ENCODE data around the gene HOXB7. TPM values are rescaled to one million over a fixed set of nuclear protein-coding genes. Genes with fewer than 3 reads are reported as not detected.

HOXB7 gene
- total RNA-seq, 1 experiment from 2014 or later = not detected

- Histone ChIP-seq H4K91ac (ENCODE audit: insufficient read length, low read depth, low read length) (no peak overlapping the region), H2AK5ac (ENCODE audit: insufficient read length, low read length) (no peak overlapping the region), H3K14ac (ENCODE audit: insufficient read depth, low read length) (no peak overlapping the region), H4K5ac (ENCODE audit: insufficient read length, low read depth, low read length) (no peak overlapping the region), H3K4me1 (ENCODE audit: insufficient read depth, low read length) (no peaks in the 10 kb centered on the region), H3K4me2 (ENCODE audit: insufficient read depth, insufficient read length, low read length) (no peak overlapping the region), H2BK120ac (ENCODE audit: low read depth, low read length, poor library complexity, severe bottlenecking) (no peak overlapping the region), H3K4ac (ENCODE audit: low read depth, low read length) (no peak overlapping the region), H3K27ac (ENCODE audit: insufficient read length, low read depth, low read length) (no peak overlapping the region), H3K56ac (ENCODE audit: insufficient read length, low read depth, low read length) (no peak overlapping the region), H3K9ac (ENCODE audit: extremely low read depth, insufficient read length, low read length) (no peak overlapping the region), H4K20me1 (ENCODE audit: control insufficient read depth, insufficient read depth, insufficient read length) (peaks cover 2% of the 10 kb centered on the region), H2AFZ (ENCODE audit: low read length) (no peak overlapping the region), H3K27me3 (ENCODE audit: insufficient read depth, low read length) (peaks cover 96% of the 10 kb centered on the region), H3K9me3 (ENCODE audit: control insufficient read depth, low read depth, low read length) (no peaks in the 10 kb centered on the region), H3K23me2 (ENCODE audit: insufficient read length, low read depth, low read length, poor library complexity, severe bottlenecking) (no peaks in the 10 kb centered on the region), H4K8ac (replicated peaks; ENCODE audit: insufficient read length, low read depth, low read length) (no peak overlapping the region), H2BK15ac (ENCODE audit: low read depth, low read length) (no peak overlapping the region), H3T11ph (ENCODE audit: low read length) (no peak overlapping the region), H3K79me1 (ENCODE audit: insufficient read depth, low read depth, low read length, poor library complexity, severe bottlenecking) (no peaks in the 10 kb centered on the region), H3K79me2 (ENCODE audit: insufficient read depth, low read length) (no peaks in the 10 kb centered on the region), H2BK12ac (ENCODE audit: insufficient read length, low read depth, low read length) (no peak overlapping the region), H3K23ac (ENCODE audit: insufficient read length, low read depth, low read length) (no peak overlapping the region), H2BK5ac (ENCODE audit: insufficient read length, low read length) (no peak overlapping the region), H3K18ac (ENCODE audit: insufficient read length, low read depth, low read length) (no peak overlapping the region), H2BK20ac (ENCODE audit: low read depth, low read length, poor library complexity, severe bottlenecking) (no peak overlapping the region)
- Mint-ChIP-seq H3K27me3 (ENCODE audit: low read depth) (peaks cover 29% of the 10 kb centered on the region), H3K4me3 (no peak overlapping the region), H3K9me3 (peaks cover 7 to 16% of the 10 kb centered on the region in 2 experiments; a peak in 4 of 5 replicates), H3K36me3 (ENCODE audit: insufficient read depth in 1 of 3, low read depth in 3 of 3) (no peaks in the 10 kb centered on the region; a peak in 2 of 7 replicates), H3K27ac (no peak overlapping the region), H3K4me1 (peaks cover 2 to 28% of the 10 kb centered on the region in 2 experiments)
- no peak for DNase-seq
- WGBS (ENCODE audit: extremely low coverage, insufficient read length, low lambda C conversion rate) = no CpG with 5 or more reads among the region's 22 CpGs
- TF ChIP-seq CTCF (conservative IDR thresholded peaks at IDR 0.05) = no peak
Observed at GRCh38 chr17:48575673-48576478, 34.9 kb downstream of the HOXB7 start.

Measured in H9 (cell line).